Gastrocnemius medialis (tissue), 4 donors: Measurements from ENCODE around the gene BEAN1.

Experiments
- POLR2A ChIP-seq, 2 donors: fragments of 450-650 bp; IDR thresholded peaks; one replicate each; pipeline ENCODE4 v1.6.1; 2017; ENCODE audit warnings: antibody characterized with exemption in 2 of 2, mild to moderate bottlenecking in 2 of 2, moderate library complexity in 2 of 2
- TF ChIP-seq, protein P1 (sequence below), 5 experiments: fragments of 450-650 bp in 3 of 5; fragments of 200-600 bp in 2 of 5; sonication (generic) in 2 of 5; IDR thresholded peaks in 4 of 5; conservative IDR thresholded peaks in 1 of 5; 1 replicate in 4 of 5; 2 replicates in 1 of 5; pipeline ENCODE4 v1.5.1; 2016 to 2019; ENCODE audit warnings: antibody characterized with exemption in 5 of 5, mild to moderate bottlenecking in 3 of 5, moderate library complexity in 3 of 5

DNA sequence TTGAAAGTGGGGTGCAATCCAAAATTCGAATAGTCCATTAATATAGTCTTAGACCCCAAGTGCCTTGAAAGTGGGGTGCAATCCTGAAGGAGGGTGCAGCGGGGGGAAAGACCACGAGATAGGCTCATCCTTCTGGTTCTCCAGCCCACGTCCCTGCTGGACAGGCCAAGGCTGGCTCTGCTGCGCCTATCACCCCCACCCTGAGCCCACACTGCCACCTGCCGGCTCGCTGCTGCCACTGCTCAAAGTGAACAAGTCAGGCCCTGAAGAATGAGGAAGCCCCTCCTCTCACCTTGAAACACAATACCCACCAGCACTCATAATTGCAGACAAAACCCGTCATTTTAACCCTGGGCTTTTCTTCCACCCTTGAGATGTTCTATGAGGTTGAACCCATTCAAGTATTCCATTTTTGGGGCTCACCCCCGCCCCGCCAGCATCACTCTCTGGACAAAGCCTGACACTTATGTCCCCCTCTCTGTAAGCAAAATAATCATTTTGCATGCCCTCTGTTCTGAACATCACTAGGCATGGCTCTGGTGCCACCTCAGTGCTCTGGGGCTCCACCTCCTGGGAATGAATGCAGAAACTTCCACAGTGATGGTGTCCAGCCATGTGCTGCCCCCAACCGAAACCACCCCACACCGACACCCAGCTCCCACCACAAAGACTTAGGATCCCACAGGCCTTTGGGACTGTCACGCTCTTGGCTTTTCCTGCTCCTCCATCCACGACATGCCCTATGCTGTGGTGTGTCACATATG lies 56.8 kb downstream of the BEAN1 start:
- TF ChIP-seq, protein P1, sequence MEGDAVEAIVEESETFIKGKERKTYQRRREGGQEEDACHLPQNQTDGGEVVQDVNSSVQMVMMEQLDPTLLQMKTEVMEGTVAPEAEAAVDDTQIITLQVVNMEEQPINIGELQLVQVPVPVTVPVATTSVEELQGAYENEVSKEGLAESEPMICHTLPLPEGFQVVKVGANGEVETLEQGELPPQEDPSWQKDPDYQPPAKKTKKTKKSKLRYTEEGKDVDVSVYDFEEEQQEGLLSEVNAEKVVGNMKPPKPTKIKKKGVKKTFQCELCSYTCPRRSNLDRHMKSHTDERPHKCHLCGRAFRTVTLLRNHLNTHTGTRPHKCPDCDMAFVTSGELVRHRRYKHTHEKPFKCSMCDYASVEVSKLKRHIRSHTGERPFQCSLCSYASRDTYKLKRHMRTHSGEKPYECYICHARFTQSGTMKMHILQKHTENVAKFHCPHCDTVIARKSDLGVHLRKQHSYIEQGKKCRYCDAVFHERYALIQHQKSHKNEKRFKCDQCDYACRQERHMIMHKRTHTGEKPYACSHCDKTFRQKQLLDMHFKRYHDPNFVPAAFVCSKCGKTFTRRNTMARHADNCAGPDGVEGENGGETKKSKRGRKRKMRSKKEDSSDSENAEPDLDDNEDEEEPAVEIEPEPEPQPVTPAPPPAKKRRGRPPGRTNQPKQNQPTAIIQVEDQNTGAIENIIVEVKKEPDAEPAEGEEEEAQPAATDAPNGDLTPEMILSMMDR (IDR thresholded peaks at IDR 0.05 in 4 of 5, conservative IDR thresholded peaks at IDR 0.05 in 1 of 5) = peak; percentile 78 to 95 (median 83)
- TF ChIP-seq POLR2A (IDR thresholded peaks at IDR 0.05) = no peak
